ENCODE measurements around the gene HAGH.

The HAGH gene

GRCh38 chr16:1784977-1785845 lies 41.4 kb downstream of the HAGH start:
- no peaks in the 10 kb centered on the region for H3K36me3 ChIP-seq (ENCODE audit: control insufficient read depth, insufficient read depth, low read length)
- H3K79me2 ChIP-seq, result peaks cover 32% of the 10 kb centered on the region
- H3K4me2 ChIP-seq (ENCODE audit: low read length), result no peak overlapping the region
- H2AFZ ChIP-seq, result no peak overlapping the region
- peaks cover 4% of the 10 kb centered on the region for H3K4me1 ChIP-seq
- no peaks in the 10 kb centered on the region for H3K9me3 ChIP-seq (ENCODE audit: control insufficient read depth, low read length)
- no peak overlapping the region for H3K4me3 ChIP-seq (ENCODE audit: low read depth, low read length)
- no peak overlapping the region for H3K27ac ChIP-seq
- H3K9ac ChIP-seq, result no peak overlapping the region
- H3K27me3 ChIP-seq (ENCODE audit: control insufficient read depth, insufficient read depth, low read length), result no peaks in the 10 kb centered on the region
- TF ChIP-seq CTCF (IDR thresholded peaks at IDR 0.05), result no peak

GRCh38 chr16:1782408-1783264 lies 44.0 kb downstream of the HAGH start, which contains the start of the genes NUBP2 and SPSB3:
NUBP2 (plus strand) TSS chr16:1782960; CDS start chr16:1783021, 61 bp downstream.
SPSB3 (minus strand) TSS chr16:1782571; CDS start chr16:1781483, 1,088 bp downstream.
- Histone ChIP-seq H3K4me3 (ENCODE audit: low read depth, low read length) (peak within 1 kb of the TSS; percentile 82), H3K27ac (peak within 1 kb of the TSS; percentile 47), H3K27me3 (ENCODE audit: control insufficient read depth, insufficient read depth, low read length) (no peaks in the 10 kb centered on the region), H3K4me1 (peaks cover 4% of the 10 kb centered on the region), H3K79me2 (peaks cover 32% of the 10 kb centered on the region), H2AFZ (peak within 1 kb of the TSS; percentile 81), H3K4me2 (ENCODE audit: low read length) (peak within 1 kb of the TSS; percentile 90), H3K9me3 (ENCODE audit: control insufficient read depth, low read length) (no peaks in the 10 kb centered on the region), H3K9ac (peak within 1 kb of the TSS; percentile 41), H3K36me3 (ENCODE audit: control insufficient read depth, insufficient read depth, low read length) (no peaks in the 10 kb centered on the region)
- TF ChIP-seq CTCF (IDR thresholded peaks at IDR 0.05), result no peak

DNA sequence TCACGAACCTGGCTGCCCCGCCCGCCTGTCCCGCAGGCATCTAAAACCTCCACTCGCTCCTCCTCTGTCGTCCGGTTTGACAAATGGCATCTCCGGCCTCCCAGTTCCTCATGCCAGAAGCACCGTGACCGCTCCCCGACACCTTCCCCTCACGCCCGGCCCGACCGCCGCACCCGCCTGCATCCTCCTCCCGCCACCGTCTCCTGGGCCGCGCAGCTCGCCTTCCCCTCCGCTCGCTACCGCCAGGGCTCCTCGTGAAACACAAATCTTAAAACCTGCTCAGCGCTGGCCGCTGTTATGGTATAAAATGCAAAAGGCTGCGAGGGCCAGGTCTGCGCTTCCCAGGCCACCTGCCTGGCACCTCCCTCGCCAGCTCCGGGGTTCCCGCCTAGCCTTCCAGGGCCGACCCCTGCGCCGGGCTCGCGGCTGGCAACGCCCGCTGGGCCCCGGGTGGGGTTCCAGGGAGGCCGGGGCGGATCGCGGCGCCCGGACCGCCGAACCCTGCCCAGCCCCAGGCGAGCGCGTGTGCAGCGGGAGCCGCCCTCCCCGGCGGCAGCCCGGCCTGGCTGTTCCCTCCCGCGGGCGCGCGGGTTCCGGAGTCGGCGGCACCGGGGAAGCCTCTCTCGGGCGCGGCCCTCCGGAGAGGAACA lies 44.7 kb downstream of the HAGH start:
- H3K4me2 ChIP-seq (ENCODE audit: low read length), result peak overlapping the region; percentile 67
- H3K4me1 ChIP-seq, result peaks cover 4% of the 10 kb centered on the region
- TF ChIP-seq CTCF (IDR thresholded peaks at IDR 0.05), result no peak
- no peaks in the 10 kb centered on the region for H3K36me3 ChIP-seq (ENCODE audit: control insufficient read depth, insufficient read depth, low read length)
- H3K27ac ChIP-seq, result peak overlapping the region; percentile 47
- no peak overlapping the region for H3K9ac ChIP-seq
- peaks cover 30% of the 10 kb centered on the region for H3K79me2 ChIP-seq
- H3K4me3 ChIP-seq (ENCODE audit: low read depth, low read length), result peak overlapping the region; percentile 82
- H3K9me3 ChIP-seq (ENCODE audit: control insufficient read depth, low read length), result no peaks in the 10 kb centered on the region
- H2AFZ ChIP-seq, result peak overlapping the region; percentile 66
- no peaks in the 10 kb centered on the region for H3K27me3 ChIP-seq (ENCODE audit: control insufficient read depth, insufficient read depth, low read length)

- Histone ChIP-seq H3K9ac (no peak overlapping the region), H3K9me3 (ENCODE audit: control insufficient read depth, low read length) (no peaks in the 10 kb centered on the region)
Measured at GRCh38 chr16:1781254-1781653, 45.4 kb downstream of the HAGH start.

More at GRCh38 chr16:1781254-1781653, 45.4 kb downstream of the HAGH start:
- no peaks in the 10 kb centered on the region for H3K27me3 ChIP-seq (ENCODE audit: control insufficient read depth, insufficient read depth, low read length)
- no peak overlapping the region for H3K27ac ChIP-seq
- no peak for TF ChIP-seq CTCF (IDR thresholded peaks at IDR 0.05)
- no peaks in the 10 kb centered on the region for H3K36me3 ChIP-seq (ENCODE audit: control insufficient read depth, insufficient read depth, low read length)
- H3K79me2 ChIP-seq, result peaks cover 26% of the 10 kb centered on the region
- H2AFZ ChIP-seq, result no peak overlapping the region
- H3K4me1 ChIP-seq, result peaks cover 4% of the 10 kb centered on the region
- peak overlapping the region; percentile 82 for H3K4me3 ChIP-seq (ENCODE audit: low read depth, low read length)
- H3K4me2 ChIP-seq (ENCODE audit: low read length), result peak overlapping the region; percentile 67
